Iris pigment epithelial cell (primary cell): ENCODE data around the gene CMIP.

ENCODE experiments used
- DNase-seq: peaks from one replicate; pipeline ENCODE4 v3.0.0-alpha.2; 2011; ENCODE audit warnings: low read depth

Gene CMIP

GRCh38 chr16:81639931-81640680 lies 195.5 kb downstream of the CMIP start:
- DNase-seq: no peak

GRCh38 chr16:81640681-81641070 lies 196.1 kb downstream of the CMIP start:
- DNase-seq: no peak

DNA sequence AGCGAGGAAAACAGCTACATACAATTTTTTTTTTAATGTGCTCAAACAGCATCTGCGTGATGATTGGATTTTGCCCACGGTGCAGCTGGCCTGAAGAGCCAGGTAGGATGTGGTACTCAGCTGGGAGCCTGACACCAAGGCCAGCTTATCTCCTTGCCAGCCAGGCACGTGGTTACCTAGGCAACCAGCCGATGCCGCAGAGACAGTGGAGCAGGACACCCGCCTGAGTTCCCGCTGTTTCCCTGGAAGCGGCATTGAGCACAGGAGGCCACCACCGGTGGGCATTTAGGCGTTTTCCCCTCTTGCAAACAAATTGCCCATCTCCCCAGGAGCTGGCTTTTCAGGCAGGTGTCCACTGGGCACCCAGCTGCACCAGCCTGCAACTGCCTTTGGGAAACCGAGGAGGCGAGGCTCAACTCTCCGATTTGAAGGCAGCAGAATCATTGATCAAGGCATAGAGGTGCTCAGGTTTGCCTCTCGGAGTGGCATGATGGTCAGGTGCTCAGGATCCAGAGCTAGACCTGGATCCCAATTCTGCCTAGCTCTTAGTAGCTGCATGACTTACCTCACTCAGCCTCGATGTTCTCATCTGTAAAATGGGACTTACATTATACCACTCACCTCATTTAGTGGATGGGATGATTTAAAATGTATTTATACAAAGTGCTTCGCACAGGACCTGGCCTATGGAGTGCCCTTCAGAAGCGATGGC lies 196.9 kb downstream of the CMIP start:
- DNase-seq: no peak

- no peak for DNase-seq
These were observed 197.5 kb downstream of the CMIP start for GRCh38 chr16:81642107-81642436.

GRCh38 chr16:81642943-81643342 lies 198.3 kb downstream of the CMIP start:
- no peak for DNase-seq

DNA sequence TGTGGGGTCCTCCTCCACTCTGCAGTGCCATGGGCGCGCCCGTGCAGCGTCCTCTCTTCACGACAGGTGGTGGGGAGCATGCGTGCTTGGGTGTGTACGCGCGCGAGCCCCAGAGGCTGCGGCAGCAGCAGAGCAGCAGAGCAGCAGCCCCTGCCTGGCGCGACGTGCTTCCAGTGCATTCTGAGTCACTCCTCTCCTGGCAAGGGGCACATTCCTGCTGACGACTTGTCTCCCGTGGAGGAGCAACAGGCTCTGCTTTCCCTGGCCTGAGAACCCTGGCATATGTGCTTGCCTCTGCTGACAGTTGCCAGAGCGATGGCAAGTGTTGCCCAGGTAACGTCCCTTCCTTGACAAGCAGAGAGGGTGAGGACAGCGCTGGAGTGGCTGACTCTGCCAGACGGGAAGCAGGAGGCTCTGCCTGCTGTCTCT lies 200.7 kb downstream of the CMIP start:
- peak; percentile 82 for DNase-seq

DNA sequence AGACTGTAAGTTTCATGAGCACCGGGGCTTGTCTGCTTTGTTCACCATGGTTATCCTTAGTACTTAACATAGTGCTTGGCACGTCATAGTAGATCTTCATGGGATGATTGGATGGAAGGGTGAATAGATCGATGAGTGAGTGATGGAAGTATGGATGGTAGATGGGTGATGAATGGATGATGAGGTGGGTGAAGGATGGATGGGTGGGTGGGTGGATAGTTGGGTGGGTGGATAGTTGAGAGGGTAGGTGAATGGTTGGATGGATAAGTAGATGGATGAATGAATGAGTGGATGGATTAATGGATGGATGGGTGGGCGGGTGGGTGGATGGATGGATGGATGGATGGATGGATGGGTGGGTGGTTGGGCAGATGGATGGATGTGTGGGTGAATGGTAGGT lies 201.3 kb downstream of the CMIP start:
- DNase-seq: no peak

DNA sequence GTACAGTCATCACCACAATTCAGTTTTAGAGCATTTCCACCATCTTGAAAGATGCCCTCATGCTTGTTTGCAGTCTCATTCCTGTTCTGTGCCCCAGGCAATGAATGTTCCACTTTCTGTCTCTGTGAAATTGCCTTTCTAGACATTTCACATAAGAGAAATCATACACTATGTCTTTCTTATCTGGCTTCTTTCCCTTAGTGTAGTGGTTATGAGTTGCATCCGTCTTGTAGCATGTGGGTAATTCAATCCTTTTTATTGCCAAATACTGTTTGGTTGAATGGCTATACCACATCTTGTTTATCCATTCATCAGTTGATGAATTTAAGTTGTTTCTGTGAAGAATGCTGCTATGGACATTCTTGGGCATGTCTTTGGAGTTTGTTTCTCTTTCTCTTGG lies 202.0 kb downstream of the CMIP start:
- DNase-seq: peak; percentile 87

DNA sequence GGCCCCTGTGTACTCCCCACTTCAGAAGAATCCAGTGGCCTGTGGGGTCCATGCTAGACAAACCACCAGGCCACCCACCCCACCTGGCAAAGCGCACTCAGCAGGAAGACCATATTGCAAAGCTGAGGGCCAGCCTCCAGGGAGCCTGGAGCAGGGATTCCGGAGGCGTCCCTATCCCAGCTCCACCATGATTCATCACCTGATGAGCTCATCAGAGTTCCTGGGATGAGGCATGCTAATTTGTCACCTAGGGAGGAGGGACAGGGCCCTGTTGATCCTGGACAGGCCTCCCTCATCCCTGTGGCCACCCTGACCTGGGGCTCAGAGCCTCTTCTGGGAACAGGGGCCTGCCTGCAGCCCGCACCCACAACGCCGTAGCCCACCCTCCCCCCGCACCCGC lies 202.9 kb downstream of the CMIP start:
- DNase-seq: peak; percentile 52

- DNase-seq: no peak
These were observed 205.1 kb downstream of the CMIP start for GRCh38 chr16:81649561-81650184.

- DNase-seq: no peak
These were observed 205.7 kb downstream of the CMIP start for GRCh38 chr16:81650281-81650680.

GRCh38 chr16:81650982-81651562 lies 206.5 kb downstream of the CMIP start:
- peak; percentile 54 for DNase-seq

- no peak for DNase-seq
These were observed 207.4 kb downstream of the CMIP start for GRCh38 chr16:81651758-81652718.

DNA sequence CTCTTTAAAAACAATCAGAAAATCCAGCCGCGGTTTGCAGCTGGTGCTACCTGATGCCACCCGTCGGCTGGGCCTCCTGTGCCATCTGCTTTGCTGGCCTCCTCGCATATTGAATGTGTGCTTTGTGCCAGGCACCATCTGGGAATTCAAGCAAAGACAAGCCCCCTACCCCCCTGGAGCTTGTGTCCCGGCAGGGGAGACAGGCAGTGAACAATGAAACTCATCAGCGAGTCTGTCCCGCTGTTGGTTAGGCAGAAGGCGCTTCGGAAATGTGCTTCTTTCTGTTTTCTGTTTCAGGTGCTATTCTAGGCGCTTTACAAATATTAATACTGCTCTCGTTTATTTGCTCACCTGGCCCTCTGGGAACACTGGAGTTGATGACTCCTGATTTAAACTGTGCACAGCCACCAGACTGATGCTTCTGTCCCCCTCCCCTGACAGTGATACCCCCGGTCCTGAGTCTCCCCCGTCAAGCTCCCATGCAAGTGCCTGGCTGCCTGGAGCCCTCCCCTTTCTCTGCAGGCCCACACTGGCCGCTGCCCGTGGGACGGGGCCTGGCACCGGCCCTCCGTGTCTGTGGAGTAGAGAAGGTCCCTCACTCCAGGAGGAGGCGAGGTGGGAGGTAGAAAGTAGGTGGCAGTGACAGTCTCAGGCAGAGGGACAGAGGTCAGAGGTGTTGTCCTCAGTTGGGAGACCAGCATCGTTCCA lies 208.3 kb downstream of the CMIP start:
- no peak for DNase-seq

DNA sequence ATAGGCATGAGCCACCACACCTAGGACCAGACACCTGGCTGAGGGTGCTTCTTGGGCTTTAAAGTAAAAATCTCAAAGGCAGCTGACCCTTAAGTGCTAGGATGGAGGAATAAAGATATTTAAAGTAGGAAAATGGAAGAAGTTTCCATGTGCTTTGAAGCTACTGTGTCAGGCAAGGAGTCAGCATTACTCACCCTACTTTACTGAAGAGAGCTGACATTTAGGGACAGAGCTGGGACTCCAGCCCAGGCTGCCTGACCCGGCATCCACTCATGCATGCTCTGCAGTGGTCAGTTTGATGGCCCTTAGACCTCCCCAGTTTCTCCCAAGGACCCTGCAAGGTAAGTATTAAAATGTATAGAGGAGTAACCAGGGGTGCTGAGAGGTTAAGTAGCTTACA lies 209.7 kb downstream of the CMIP start:
- DNase-seq: no peak

DNA sequence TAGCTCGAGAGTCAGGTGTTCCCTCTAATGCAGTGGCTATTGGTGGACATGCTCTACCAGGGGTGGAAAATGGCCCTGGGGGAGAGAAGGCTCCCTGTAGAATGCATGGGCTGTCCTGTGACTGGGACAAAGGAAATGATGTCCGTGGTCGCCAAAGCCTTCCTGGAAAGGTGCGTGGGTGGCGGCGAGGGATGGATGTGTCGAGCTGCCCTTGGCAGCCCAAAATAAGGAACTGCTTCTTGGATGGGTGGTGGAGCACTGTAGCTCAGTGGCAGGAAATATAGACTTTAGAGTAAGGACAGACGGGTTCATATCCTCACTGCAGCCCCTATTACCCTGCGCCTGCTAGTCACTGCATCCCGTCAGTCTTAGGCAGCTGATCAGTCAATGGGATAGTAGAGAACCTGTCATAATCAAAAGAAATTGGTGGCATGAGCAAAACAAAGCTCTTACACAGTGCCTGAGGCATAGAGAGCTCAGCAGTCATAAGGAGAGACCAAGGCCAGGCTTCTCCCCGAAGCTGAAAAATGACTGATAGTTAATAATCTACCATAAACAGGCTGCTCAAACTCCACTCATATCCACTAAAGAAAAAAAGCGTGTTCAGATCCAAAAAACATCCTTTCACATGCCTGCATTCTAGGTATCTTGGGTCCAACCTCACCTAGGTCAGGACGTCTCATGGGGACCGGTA lies 211.0 kb downstream of the CMIP start:
- no peak for DNase-seq

GRCh38 chr16:81657224-81657623 lies 212.6 kb downstream of the CMIP start:
- DNase-seq: no peak

- DNase-seq: no peak
These were observed 213.2 kb downstream of the CMIP start for GRCh38 chr16:81657781-81658180.

- DNase-seq: no peak
These were observed 213.8 kb downstream of the CMIP start for GRCh38 chr16:81658373-81658772.

DNA sequence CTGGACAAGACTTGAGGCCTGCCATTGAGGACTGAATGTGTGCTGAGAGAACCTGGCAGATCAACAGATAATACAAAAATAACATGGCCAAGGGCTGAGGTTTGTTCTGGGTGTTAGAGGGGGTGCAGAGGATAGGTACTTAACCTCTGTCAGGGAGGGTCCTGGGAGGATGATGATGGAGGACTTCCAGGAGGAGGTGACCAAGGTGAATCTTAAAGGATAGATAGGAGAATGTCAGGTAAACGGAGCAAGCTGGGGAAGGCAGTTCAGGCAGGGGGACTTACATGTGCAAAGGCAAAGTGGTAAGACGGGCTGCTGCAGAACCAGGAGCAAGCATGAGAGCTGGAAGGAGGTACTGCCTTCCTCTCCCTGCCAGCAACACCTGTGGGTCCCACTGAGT lies 214.6 kb downstream of the CMIP start:
- DNase-seq: no peak

- DNase-seq: no peak
These were observed 216.5 kb downstream of the CMIP start for GRCh38 chr16:81661082-81661481.
